A549 (cell line): ENCODE data around the gene HIPK3.

Experiments
- BHLHE40 ChIP-seq: IDR thresholded peaks from 2 replicates; pipeline ENCODE4 v1.6.1; 2012; ENCODE audit warnings: low read depth, low read length, inconsistent platforms
- JUN ChIP-seq, 2 experiments: fragments of >200 bp; sonication (Bioruptor Twin); formaldehyde crosslinking; IDR thresholded peaks; 2 replicates in 1 of 2; 3 replicates in 1 of 2; pipeline ENCODE4 v1.6.1; 2016 to 2017
- KDM5A ChIP-seq: fragments of 200-600 bp; sonication (generic); IDR thresholded peaks from 2 replicates; pipeline ENCODE4 v1.6.1; 2016; ENCODE audit warnings: antibody characterized with exemption, mild to moderate bottlenecking
- PBX3 ChIP-seq: IDR thresholded peaks from 2 replicates; pipeline ENCODE4 v1.6.1; 2012
- RARB ChIP-seq: fragments of 250-450 bp; sonication (Bioruptor Pico); IDR thresholded peaks from 2 replicates; pipeline ENCODE4 v1.8.0; 2021; ENCODE audit warnings: mild to moderate bottlenecking, moderate library complexity
- TF ChIP-seq, protein P1 (sequence below): fragments of 450-650 bp; IDR thresholded peaks from 2 replicates; pipeline ENCODE4 v1.6.1; 2014; ENCODE audit warnings: antibody characterized with exemption
- TF ChIP-seq, protein P2 (sequence below): IDR thresholded peaks from 2 replicates; pipeline ENCODE4 v1.6.1; 2012
- TF ChIP-seq, protein P3 (sequence below): fragments of >200 bp; sonication (Bioruptor Twin); formaldehyde crosslinking; IDR thresholded peaks from 3 replicates; pipeline ENCODE4 v1.5.1; 2016

GRCh38 chr11:33324302-33324985, 67.3 kb downstream of the HIPK3 start:
- TF ChIP-seq BHLHE40 (no peak), RARB (no peak), JUN (IDR thresholded peaks at IDR 0.05) (no peak), KDM5A (no peak), PBX3 (no peak)
- TF ChIP-seq, protein P1, sequence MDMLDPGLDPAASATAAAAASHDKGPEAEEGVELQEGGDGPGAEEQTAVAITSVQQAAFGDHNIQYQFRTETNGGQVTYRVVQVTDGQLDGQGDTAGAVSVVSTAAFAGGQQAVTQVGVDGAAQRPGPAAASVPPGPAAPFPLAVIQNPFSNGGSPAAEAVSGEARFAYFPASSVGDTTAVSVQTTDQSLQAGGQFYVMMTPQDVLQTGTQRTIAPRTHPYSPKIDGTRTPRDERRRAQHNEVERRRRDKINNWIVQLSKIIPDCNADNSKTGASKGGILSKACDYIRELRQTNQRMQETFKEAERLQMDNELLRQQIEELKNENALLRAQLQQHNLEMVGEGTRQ, result no peak
- TF ChIP-seq, protein P2, sequence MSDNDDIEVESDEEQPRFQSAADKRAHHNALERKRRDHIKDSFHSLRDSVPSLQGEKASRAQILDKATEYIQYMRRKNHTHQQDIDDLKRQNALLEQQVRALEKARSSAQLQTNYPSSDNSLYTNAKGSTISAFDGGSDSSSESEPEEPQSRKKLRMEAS, result no peak
- TF ChIP-seq, protein P3, sequence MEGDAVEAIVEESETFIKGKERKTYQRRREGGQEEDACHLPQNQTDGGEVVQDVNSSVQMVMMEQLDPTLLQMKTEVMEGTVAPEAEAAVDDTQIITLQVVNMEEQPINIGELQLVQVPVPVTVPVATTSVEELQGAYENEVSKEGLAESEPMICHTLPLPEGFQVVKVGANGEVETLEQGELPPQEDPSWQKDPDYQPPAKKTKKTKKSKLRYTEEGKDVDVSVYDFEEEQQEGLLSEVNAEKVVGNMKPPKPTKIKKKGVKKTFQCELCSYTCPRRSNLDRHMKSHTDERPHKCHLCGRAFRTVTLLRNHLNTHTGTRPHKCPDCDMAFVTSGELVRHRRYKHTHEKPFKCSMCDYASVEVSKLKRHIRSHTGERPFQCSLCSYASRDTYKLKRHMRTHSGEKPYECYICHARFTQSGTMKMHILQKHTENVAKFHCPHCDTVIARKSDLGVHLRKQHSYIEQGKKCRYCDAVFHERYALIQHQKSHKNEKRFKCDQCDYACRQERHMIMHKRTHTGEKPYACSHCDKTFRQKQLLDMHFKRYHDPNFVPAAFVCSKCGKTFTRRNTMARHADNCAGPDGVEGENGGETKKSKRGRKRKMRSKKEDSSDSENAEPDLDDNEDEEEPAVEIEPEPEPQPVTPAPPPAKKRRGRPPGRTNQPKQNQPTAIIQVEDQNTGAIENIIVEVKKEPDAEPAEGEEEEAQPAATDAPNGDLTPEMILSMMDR, result no peak
